ENCODE data around the gene NT5DC1.

Gene NT5DC1

DNA sequence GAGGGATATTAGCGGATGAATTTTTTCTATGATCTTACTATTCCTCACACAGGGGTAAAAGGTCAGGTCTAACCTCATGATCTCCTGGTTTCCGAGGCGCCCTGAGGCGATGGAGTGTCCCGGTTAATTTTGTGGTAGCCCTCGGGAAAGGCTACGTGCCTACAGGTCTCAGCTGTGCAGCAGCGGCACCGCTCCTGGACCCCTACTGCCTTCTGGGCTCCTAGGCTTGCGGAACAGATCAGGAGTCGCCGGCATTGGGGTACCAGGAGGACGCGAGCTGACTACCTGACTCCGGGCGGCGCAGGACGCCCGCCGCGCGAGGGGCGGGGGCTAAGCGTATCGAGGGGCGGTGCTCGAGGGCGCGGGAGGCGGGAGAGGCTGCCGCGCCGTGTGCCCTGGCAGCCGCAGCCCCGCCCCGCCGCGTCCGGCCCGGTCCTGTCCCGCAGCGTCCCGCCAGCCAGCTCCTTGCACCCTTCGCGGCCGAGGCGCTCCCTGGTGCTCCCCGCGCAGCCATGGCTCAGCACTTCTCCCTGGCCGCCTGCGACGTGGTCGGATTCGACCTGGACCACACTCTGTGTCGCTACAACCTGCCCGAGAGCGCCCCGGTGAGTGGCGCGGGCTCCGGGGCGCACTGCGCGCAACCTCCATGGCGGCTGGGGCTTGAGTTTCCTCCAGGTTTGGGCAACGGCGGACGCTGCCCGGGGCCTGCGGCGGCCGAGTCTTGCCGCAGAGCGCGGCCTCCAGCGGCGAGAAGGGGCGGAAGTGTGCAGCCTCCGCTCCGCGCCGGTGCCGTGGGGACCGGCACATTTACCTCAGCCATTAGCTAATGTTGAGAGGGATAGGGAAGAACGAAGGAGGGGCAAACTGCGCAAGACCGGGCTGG, at the start of gene NT5DC1:
Gene NT5DC1, plus strand, starts transcription at position 435 of the 883 bp plus-strand sequence. Its CDS starts 78 bp downstream, at position 513.
- peak; percentile 92 for DNase-seq (ENCODE audit: low spot score)

DNA sequence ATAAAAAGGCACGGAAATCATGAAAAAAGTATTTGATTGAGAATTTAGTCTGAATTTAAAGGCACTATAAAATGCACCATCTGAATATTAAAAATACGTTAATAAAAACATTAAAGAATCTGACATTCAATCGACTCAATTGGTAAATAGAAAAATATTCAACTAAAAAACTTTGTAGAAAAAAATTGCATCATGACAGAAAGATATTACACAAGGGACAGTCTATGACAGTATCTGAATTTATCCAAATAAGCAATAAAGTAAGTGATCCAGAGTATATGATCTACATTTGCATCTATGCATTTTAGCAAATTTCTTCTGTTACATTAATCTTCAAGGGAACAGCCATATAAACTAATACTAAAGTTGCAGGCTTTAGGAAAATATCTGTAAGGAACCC, 49.4 kb upstream of the NT5DC1 start:
- DNase-seq (ENCODE audit: low spot score), result no peak

DNA sequence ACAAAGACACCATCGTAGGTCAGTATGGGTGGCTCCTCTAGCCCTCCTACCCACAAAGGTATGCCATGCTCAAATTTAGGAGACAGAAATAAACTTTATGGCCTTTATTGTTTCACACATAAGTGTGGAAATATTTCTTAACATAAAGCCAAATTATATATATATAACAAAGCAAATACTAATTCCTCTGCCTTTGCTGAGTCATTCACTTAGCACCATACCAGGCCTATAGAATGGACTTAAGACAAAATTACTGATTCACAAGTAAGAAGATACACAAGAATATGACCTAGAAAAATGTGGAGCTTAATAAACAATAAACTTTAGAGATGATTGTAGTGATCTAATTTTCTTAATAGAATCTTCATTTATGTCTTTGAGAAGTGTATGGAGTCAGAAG, 45.1 kb upstream of the NT5DC1 start:
- no peak for DNase-seq (ENCODE audit: low spot score)

DNA sequence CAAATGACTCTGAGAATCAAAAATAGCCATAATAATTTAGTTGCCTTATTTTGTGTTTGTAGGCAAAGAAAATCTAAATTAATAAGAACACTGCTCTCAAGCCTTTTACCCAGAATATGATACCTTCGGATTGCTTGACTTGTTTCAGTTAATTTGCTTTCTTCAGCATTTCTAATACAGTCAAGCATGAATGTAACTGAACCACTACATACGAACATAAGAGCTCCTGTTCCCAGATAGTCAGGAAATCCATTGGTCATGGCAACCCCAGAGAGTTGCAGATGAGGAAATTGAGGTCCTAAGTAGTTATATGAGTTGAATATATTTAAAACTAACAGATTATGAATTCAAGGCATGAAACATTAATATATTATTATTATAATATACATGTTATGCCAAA, 42.9 kb upstream of the NT5DC1 start:
- DNase-seq (ENCODE audit: low spot score), result no peak

DNA sequence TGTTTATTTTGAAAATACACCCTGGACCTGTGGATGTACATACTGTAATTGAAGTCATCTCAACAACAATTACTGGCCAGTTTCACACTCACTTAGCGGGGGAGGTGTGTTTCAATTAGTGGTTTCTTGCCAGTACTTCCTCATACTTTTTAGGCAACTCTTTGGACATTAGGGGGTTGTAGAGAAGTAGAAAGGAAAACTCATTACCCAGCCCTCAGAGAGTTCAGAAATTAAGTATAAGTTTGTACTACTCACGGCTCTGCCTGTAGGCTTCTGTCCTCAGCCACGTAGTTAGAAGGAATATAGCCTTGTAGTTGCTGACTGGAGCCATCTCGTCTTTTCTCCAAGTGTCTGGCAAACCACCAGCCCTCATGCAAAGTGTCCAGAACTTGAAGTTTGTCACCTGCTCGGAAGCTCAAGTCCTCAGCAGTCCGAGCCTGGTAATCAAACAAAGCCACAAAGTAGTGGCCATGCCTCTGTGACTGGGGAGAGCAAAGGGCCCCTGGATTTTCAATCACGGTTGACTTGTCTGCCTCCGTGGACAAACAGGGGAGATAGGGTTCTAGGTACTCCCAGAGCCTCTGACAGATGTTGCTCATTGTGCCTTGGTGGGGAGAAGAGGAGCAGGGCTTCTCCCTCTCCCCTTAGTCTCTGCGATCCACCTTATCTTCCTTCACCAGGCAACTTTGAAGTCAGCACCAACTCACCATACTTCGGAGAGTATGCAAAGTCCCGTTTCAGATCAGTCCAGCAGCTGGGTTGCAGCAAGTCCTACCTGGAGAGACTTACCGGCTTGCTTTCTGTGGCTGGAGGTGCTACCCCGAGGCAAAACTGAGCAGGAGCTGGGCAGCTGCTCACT, 40.7 kb upstream of the NT5DC1 start:
- DNase-seq (ENCODE audit: low spot score), result no peak

DNA sequence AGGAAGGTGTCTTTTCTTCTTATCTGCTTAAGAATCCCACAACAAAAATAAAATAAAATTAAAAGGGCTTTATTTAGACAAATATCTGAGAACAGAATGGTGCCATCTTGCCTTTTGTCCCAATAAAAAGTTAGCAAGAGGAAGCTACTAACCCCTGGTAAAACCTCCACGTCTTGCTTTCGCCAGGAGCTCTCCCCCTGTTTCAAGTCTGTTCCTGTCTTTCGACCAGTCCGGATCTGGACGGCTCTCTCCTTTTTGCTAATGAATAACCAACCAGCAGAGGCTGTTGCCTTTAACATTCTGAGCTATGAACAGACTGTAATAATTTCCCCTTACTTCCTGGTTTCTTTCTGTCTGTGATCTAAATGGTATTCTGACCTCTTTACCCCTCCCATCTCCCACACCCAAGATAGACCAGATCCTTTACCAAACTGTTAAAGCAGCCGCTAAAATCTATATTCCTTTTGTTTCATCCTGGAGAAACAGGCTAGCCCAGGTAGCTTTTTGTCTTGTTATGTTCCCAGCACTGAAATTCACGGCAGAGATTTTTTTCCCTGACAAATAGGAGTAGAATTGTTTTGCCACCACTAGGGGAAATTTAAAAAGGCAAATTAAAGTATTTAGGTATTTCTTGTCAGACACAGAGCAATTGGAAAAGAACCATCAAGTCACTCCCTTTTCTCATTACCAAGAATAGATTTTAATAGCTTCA, 39.9 kb upstream of the NT5DC1 start, which contains the start of gene FRK:
Gene FRK, minus strand, starts transcription at position 320 of the 712 bp plus-strand sequence. CDS start 580 bp downstream, outside the sequence.
- DNase-seq (ENCODE audit: low spot score), result no peak

DNA sequence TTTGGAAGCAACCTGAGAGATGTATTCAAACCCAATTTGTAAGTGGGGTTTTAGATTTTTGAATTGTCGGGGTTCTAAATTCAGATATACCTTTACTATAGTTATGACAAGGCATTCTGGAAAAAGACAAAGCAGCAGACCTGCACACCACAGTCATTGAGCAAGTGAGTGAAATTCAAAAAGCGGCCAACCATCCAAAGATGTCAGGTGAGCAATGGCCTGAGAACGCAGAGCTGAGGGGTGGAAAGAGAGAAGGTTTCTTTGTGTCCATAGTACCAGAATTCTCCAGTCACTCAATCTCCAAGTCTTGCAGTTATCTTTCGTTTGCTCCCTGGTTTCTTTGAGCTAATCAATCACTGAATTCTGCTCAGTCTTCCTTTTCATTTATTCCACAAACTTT, 38.2 kb upstream of the NT5DC1 start:
- DNase-seq (ENCODE audit: low spot score), result no peak

DNA sequence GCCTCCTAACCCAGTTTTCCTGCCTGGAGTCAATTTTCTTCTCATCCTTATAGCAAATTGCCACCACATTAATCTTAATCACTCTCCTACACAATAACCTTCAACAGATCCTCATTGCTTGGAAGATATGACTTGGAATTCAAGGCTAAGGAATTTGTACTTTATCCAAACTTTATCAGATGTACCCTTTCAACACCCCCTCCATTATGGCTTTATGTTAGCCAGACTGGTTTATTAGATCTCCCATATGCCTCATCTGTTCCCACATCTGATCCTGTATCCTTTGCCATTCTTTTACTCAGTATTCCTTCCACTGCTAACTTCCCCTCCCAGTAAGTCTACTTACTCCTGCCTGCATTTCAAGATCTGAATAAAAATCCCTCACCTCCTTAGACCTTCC, 36.0 kb upstream of the NT5DC1 start:
- no peak for DNase-seq (ENCODE audit: low spot score)

DNA sequence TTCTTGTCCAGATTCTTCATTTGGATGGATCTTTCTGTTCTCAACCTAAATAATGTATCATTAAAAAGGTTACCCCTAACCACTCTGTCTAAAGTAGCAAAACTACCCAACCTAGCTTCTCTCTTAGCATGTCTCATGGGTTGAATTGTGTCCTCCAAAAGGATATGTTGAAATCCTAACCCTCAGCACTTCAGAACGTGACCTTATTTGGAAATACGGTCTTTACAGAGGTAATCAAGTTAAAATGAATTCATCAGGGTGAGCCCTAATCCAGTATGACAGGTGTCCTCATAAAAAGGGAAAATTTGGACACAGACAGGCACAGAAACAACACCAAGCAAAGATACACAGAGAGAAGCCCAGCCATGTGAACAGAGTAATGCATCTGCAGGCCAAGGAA, 33.9 kb upstream of the NT5DC1 start:
- no peak for DNase-seq (ENCODE audit: low spot score)

DNA sequence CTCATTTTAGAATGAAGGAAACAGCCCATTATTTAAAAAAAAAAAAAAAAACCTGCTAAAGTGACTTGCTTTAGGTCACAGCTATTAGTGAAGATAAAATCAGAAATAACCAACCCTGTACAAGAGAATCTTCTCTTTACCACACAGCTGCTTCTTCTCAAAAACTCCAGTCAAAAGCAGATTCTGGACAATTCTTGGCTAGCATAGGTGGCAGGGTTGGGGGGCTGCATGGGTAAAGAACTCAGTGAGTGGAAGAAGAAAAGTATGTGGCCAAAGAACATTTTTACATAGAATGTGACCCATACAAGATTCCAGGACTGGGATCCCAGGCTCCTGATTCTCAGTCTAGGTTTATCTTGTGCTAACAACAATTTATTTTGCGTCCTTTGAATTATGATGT, 30.6 kb upstream of the NT5DC1 start:
- no peak for DNase-seq (ENCODE audit: low spot score)

DNA sequence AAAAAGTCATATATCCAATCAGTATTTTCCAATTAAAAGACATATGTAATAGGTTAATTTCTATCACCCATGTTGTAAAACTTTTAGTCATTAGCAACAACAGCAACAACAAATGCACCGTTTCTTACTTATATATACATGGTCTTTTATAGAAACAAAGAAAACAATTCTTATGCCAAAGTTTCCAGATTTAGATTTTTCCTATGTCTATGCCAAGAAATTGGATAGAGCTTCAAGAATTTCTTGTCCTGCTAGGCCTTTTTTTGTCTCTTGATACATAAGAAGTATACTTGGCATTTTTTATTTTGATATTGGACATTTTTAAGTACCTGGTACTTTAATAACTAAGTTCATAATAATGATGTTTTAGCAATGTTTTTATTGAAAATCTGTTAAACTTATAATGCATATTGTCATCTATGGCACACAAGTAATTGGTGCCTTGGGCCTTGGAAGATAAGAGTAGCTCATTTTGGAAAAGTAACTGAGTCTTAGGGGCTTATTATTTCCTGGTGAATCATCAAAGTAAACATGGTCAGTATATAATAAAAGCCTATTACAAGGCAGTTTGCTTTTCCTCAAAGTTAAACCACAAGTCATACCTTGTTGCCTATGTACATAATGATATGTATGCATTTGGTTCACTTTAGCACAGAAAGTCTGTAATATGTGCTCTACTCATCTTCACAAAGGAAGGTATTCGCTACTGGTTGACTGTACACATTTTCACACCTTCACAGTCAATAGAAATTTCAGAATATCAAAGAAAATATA, 29.9 kb upstream of the NT5DC1 start:
- no peak for DNase-seq (ENCODE audit: low spot score)

DNA sequence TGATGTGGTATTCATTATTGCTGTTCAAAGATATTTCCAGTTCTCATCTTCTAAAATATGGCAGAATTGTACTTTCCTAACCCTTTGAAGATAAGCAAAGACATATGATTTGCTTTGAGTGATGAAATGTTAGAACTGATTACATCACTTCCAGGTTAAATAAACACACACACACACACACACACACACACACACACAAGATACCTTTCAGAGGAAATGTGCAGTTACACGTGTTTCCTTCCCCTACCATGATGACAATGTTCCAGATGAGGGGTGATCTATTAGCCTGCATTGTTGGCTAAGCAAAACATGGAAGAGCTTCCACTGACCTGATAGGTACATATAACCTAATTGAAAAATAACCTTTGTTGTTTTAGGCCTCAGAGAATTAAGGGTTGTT, 28.3 kb upstream of the NT5DC1 start:
- no peak for DNase-seq (ENCODE audit: low spot score)

DNA sequence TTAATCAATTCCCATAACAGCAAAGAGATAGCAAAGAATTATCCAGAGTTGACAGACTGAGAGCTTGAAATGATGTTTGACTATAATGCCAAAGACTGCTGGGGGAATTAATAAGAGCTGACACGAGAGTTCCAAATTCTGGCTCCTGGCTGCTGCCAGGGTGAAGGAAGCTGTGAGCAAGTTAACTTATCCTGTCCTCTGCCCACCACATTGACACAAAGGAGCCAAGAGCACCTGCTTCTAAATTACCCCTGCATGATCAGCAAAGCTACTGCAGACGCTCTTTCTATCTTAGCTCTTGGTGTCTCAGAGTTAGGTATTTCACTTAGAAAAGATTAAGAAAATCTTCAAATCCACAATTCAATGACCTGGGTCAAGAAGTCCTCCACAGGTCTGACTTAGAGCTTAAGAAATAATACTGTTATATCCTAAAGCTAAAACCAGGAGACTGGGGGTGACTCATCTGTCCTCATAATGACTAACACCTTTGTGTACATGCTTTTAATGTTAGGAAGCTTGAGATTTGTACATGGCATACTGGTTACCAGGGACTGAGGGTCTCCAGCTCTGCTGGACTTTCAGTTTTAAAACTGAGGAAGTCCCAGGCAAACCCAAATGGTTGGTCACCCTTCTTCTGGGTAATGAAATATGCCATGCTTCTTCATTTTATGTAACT, 26.8 kb upstream of the NT5DC1 start:
- peak; percentile 34 for DNase-seq (ENCODE audit: low spot score)

DNA sequence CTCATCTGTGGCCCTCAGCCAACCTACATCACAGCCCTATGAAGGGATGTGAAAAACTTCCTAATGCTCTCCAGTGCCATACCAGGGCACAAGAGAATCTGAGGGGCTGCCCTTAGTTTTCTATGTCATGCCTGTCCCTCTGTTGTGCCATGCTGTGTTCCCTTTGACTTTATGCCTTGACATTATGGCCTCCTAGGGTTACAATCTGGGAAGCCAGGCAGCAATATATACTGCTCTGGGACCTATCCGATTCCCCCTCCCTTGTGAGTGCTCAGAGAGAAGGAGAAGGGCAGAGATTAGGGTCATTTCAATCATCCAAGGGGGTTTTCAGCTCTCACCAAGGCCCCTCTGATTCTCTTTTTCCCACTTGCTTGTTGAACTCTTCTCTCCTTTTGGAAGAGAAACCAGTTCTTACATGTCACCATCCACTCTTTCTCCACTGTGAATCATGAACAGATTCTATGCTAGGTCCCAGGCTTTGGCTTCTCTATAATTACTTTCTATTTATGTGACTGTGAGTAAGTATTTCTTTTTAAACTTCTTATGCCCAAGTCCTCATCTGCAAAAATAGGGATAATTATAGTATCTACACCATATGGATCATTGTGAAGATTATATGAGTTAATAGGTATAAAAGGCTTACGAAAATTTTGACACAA, 25.8 kb upstream of the NT5DC1 start:
- DNase-seq (ENCODE audit: low spot score), result no peak

DNA sequence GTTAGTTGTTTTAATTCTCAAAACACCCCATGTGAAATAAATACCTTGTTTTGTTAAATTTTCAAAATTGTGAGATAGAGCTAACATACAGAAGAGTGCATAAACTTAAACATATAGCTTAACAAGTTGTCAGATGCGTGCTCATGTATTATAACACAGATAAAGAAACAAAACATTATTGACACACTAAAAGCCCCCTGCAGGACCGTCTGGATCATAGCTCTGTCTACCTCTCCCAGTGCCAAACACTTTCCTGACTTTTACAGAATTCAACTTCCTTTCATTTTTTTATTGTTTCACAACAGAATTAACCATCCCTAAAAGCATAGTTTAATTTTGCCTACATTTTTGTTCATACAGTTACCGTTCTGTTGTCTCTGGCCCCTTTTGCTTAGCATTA, 22.1 kb upstream of the NT5DC1 start:
- DNase-seq (ENCODE audit: low spot score), result no peak

DNA sequence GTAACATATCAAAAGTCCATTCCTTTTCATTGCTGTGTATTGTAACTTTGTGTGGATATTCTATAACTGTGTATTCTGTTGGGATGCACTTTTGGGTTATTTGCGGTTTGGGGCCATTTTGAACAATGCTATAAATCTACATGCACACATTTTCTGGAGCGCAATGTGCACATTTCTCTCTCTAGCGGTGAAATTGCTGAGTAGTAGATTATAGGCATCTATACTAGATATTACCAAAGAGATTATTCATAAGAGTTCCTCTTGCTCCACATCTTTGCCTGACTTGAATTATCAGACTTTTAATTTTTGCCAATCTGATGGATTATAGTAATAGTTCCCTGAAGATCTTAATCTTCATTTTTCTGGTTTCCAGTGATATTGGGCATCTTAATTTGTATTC, 21.7 kb upstream of the NT5DC1 start:
- no peak for DNase-seq (ENCODE audit: low spot score)

DNA sequence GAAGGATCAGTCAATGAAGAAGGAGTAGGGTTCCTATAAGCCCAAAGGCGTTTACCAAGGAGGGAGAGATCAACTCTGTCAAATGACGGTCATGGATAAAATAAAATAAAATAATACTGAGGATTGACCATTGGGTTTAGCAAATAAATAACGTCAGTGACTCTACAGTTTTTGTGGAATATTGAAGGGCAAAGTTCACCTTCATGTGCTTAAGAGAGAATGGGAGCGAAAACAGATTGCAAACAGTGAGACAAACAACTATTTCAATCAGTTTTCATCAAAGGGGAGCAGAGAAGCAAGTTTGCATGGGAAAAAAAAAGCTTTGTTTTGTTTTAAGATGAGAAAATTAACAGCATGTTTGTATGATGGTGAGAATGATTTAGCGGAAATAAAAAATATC, 17.6 kb upstream of the NT5DC1 start:
- no peak for DNase-seq (ENCODE audit: low spot score)

DNA sequence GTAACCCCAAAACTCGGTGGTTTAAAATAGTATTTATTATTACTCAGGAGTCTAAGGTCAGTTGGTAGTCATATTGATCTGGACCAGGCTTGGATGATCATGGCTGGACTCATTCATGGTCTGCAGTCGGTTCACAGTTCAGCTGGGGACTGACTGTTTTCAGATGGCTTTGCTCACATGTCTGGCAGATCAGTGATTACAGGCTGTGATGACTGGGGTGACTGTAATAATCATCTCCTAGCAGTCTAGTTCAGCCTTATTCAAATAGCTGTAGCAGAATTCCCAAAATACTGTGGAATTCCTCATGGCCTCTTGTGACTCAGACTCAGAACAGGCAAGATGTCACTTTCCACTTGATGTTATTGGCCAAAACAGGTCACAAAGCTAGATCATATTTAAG, 16.4 kb upstream of the NT5DC1 start:
- DNase-seq (ENCODE audit: low spot score), result no peak

DNA sequence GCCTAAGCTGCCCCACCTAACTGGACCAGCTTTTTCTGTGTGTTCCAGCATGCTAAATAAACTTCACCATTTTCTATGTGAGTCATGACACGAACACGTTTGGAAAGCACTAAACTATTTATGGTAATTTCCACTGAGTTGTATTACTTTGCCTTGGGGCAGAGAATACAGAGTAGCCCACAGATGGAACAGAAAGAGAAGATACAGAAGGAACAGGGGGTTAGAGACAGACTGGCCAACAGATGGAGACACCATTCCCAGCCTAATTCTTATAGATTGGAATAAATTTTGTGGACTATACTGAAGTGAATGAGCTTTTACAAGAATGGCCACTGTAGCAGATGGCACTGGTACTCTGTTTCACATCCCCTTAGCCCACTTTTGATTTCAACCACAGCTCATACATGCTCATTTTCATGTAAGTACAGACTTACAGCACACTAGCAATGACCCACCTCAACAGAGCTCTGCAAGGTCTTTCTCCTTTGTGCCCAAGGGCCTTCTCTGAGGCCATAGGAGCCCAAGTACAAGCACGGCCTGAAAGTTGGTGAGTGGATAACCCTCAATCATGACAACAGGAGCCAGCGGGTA, 13.1 kb upstream of the NT5DC1 start:
- DNase-seq (ENCODE audit: low spot score), result peak; percentile 43

DNA sequence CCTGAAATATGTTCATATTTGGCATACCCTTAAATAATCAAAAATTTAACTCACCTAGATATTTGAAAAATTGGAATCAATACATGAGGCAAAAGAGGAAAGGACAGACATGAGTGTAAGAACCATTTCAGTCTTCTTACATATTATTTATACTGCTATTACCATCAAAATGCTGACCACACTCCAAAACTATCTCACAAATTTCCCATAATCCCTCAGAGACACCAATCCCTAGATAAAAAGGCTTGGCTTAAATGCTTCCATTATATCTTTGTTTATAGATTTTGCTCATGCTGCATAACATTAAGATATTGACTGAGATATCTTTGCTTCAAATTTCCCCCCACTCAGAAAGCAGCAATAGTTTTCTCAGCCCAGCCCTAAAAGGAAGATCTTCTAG, 11.7 kb upstream of the NT5DC1 start:
- DNase-seq (ENCODE audit: low spot score), result no peak

Data from AG08396 (cell line).